Type B pancreatic cell (in vitro differentiated cells): Measurements from ENCODE around the gene RPL5. TPM values are rescaled to one million over a fixed set of nuclear protein-coding genes. Genes with fewer than 3 reads are reported as not detected.
"Not testable (repeated sequence)": the region's sequence is repeated elsewhere in the genome, so short reads cannot be mapped to it uniquely, and the experiment has no call there.

ENCODE experiments used
- DNase-seq: peaks from one replicate; pipeline ENCODE4 v3.0.0; 2021; ENCODE audit warnings: mixed read lengths; ENCODE audit not compliant: unreplicated experiment; ENCODE audit errors: extremely low spot score
- H3K27ac Mint-ChIP-seq: 2 replicates; pipeline ENCODE4 v1.8.0; 2021; ENCODE audit warnings: mild to moderate bottlenecking, mixed read lengths
- H3K27me3 Mint-ChIP-seq: 2 replicates; pipeline ENCODE4 v1.8.0; 2021; ENCODE audit warnings: mixed read lengths
- H3K36me3 Mint-ChIP-seq: 2 replicates; pipeline ENCODE4 v1.8.0; 2021; ENCODE audit warnings: mixed read lengths
- H3K4me1 Mint-ChIP-seq: one replicate; pipeline ENCODE4 v1.8.0; 2021; ENCODE audit warnings: mixed read lengths; ENCODE audit not compliant: unreplicated experiment
- H3K4me3 Mint-ChIP-seq: 2 replicates; pipeline ENCODE4 v1.8.0; 2021; ENCODE audit warnings: mild to moderate bottlenecking, mixed read lengths
- H3K9me3 Mint-ChIP-seq: 2 replicates; pipeline ENCODE4 v1.8.0; 2021; ENCODE audit warnings: mixed read lengths
- long read RNA-seq: library from polyadenylated mRNA; unstranded; transcript quantifications from one replicate; pipeline ENCODE4 v2.0.0, GENCODE V29; 2020
- total RNA-seq: library from RNA; stranded (reverse); gene quantifications from 2 replicates; pipeline ENCODE4 v1.2.1, GENCODE V29; 2021; ENCODE audit warnings: low replicate concordance
- TF ChIP-seq, protein P1 (sequence below): fragments of 200-600 bp; sonication (generic); conservative IDR thresholded peaks from 2 replicates; pipeline ENCODE4 v1.5.0; 2021; ENCODE audit warnings: antibody characterized with exemption, mild to moderate bottlenecking

Gene RPL5
- total RNA-seq = 1,339 and 1,496 TPM in 2 replicates
- long read RNA-seq, transcript RPL5-208 (8 exons, 1,085 nt) = major isoform, 1,270 of 1,785 reads
- long read RNA-seq, transcript RPL5-210 (7 exons, 896 nt) = minor isoform, 5 of 1,785 reads
- long read RNA-seq, transcript RPL5-205 (3 exons, 1,210 nt) = minor isoform, 80 of 1,785 reads
- long read RNA-seq, partial matches to known transcripts = 354 of 1,785 reads
- long read RNA-seq, other reads (novel, unspliced or antisense) = 71 of 1,785 reads

DNA sequence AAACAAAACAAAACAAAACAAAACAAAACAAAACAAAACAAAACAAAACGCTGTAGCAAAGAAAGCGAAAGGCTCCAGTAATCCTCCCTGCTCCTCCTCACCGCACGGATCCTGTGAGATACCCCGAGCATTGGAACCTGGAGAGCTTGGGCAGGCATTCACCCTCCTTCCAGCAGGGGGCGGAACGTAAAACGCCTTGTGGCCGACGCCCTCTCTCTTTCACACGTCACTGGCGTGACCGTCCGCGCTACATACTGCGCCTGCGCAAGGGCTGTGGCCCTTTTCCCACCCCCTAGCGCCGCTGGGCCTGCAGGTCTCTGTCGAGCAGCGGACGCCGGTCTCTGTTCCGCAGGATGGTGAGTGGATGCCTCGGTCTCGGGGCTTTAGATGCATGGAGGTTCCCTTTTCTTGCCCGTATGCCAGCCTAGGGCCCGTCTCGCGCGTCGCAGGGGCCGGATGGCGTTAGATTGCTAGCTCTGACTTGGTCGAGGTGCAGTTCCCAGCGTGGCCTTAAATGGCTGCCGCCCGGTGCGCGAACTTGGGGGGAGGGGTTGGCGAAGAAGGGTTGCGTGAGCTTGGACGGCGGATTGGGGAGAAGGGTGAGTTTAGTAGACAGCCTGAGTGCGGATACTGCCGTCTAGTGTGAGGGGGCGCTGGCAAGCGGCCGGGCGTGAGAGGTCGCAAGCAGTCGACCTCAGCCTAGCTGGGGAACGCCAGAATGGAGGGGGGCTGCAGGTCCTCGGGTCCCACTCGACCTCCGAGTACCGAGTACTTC is at the start of gene RPL5:
RPL5 (plus strand) TSS at position 279 of the 775 bp plus-strand sequence; CDS start at position 354, 75 bp downstream.
- Mint-ChIP-seq H3K9me3 (no peaks in the 10 kb centered on the region), H3K27ac (peak within 1 kb of the TSS; percentile 99), H3K36me3 (peaks cover 45% of the 10 kb centered on the region), H3K4me1 (peaks cover 24% of the 10 kb centered on the region), H3K27me3 (no peaks in the 10 kb centered on the region), H3K4me3 (peak within 1 kb of the TSS; percentile 97)
- peak; percentile 98 for DNase-seq
- TF ChIP-seq, protein P1, sequence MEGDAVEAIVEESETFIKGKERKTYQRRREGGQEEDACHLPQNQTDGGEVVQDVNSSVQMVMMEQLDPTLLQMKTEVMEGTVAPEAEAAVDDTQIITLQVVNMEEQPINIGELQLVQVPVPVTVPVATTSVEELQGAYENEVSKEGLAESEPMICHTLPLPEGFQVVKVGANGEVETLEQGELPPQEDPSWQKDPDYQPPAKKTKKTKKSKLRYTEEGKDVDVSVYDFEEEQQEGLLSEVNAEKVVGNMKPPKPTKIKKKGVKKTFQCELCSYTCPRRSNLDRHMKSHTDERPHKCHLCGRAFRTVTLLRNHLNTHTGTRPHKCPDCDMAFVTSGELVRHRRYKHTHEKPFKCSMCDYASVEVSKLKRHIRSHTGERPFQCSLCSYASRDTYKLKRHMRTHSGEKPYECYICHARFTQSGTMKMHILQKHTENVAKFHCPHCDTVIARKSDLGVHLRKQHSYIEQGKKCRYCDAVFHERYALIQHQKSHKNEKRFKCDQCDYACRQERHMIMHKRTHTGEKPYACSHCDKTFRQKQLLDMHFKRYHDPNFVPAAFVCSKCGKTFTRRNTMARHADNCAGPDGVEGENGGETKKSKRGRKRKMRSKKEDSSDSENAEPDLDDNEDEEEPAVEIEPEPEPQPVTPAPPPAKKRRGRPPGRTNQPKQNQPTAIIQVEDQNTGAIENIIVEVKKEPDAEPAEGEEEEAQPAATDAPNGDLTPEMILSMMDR = peak; percentile 93

DNA sequence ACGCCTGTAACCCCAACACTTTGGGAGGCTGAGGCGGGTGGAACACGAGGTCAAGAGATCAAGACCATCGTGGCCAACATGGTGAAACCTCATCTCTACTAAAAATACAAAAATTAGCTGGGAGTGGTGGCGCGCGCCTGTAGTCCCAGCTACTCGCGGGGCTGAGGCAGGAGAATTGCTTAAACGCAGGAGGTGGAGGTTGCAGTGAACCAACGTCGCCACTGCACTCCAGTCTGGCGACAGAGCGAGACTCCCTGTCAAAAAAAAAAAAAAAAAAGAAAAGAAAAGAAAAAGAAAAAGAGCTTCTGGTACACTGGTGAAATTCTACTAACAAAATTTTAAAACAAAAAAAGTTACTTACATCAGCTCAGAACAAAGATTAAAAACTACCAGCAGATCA is 48.3 kb upstream of the RPL5 start:
- H3K27ac Mint-ChIP-seq = peak overlapping the region; percentile 94
- DNase-seq, H3K27me3 Mint-ChIP-seq, H3K9me3 Mint-ChIP-seq, H3K36me3 Mint-ChIP-seq: not testable (repeated sequence)
- H3K4me1 Mint-ChIP-seq = peaks cover 23% of the 10 kb centered on the region
- H3K4me3 Mint-ChIP-seq = peak overlapping the region; percentile 93
- TF ChIP-seq, protein P1 = peak; percentile 59

DNA sequence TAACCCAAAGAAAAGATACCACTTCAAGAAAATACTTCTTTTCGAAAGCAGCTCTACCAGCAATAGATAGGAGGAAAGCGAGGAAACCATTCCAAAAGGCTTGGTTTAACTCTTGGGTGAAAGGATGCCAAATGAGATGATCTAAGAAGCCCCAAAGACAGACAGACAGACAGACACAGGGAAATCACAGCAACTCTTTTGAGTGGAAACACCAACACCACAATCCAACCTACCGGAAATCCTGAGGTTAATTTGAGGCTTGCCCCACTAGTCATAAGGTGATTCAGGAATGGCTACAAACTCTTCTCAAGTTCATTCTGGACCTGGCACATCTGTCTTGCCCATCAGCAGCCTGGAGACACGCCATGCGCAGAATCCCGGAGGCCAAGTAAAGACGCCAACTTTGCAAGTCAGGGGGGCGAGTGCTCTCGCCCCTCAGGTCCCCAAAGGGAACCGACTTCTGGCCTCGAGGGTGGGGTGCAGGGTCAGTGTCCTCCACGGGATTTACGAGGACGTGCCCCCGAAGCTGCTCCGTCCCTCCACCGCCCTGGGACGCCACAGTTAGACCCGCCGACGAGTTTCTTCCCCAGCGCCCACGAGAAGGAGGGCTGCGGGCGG is 47.7 kb upstream of the RPL5 start:
- H3K4me1 Mint-ChIP-seq = peaks cover 23% of the 10 kb centered on the region
- H3K27ac Mint-ChIP-seq = peak overlapping the region; percentile 94
- H3K36me3 Mint-ChIP-seq = peaks cover 5% of the 10 kb centered on the region
- TF ChIP-seq, protein P1 = no peak
- H3K27me3 Mint-ChIP-seq = peaks cover 6% of the 10 kb centered on the region
- no peak for DNase-seq
- no peaks in the 10 kb centered on the region for H3K9me3 Mint-ChIP-seq
- peak overlapping the region; percentile 93 for H3K4me3 Mint-ChIP-seq

DNA sequence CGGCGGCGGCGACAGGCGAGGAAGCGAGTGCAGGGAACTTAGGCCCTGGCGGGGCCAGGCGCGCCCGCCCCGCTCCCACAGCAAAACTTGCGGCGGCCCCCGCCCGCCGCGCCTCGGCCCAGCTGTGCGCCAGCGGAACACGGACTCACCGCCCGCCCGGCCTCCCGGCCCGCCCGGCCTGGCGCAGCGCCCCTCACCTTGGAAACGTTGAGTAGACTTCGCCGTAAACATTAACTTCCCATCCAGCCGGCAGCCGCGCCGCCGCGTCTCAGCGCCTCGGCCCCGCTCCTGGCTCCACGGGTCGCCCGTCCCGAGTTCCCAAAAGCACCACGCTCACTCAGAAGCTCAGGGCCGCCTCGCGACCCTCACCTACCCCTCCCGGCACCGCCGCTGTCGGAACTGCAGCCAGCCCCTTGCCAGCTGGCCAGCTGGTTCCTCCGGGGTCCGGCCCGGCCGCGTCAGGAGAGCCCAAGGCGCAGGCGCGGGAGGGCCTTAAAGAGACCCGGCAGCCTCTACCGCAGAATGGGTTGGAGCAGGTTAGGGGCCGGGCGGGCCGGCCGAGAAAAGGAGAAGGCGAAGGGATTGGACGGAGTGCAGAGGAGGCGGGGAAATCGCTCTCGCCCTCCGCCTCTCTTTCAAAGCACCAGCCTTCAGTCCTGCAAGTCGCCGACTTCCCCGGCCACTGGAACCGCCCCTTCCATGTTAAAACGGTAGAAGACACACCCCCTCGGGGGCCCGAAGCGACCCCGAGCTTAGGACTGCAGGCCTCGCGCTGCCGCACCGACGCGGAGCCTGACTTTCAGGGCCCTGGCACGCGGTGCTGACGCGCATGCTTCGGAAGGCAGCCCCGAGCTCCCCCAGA is 47.0 kb upstream of the RPL5 start, which contains the start of gene EVI5:
EVI5 (minus strand) TSS at position 470 of the 862 bp plus-strand sequence. CDS start 48,562 bp downstream, outside the sequence.
- Mint-ChIP-seq H3K9me3 (no peaks in the 10 kb centered on the region), H3K27ac (peak within 1 kb of the TSS; percentile 94), H3K27me3 (peaks cover 6% of the 10 kb centered on the region), H3K36me3 (peaks cover 5% of the 10 kb centered on the region), H3K4me3 (peak within 1 kb of the TSS; percentile 93), H3K4me1 (peaks cover 23% of the 10 kb centered on the region)
- DNase-seq = peak; percentile 96
- TF ChIP-seq, protein P1 = no peak
